Mesendoderm (in vitro differentiated cells): ENCODE measurements around the gene PTX3.

ENCODE experiments used
- DNase-seq: peaks from one replicate; pipeline ENCODE4 v3.0.0; 2013
- H2AK5ac ChIP-seq: 2 replicates; pipeline ENCODE4 v1.6.1; 2013; ENCODE audit warnings: low read length, inconsistent platforms
- H2BK120ac ChIP-seq: 2 replicates; pipeline ENCODE4 v1.6.1; 2013; ENCODE audit warnings: low read depth, mild to moderate bottlenecking, low read length, moderate library complexity, mixed read lengths
- H2BK15ac ChIP-seq: replicated peaks from 2 replicates; pipeline ENCODE4 v1.6.1; 2013; ENCODE audit warnings: low read depth, mild to moderate bottlenecking, moderate library complexity
- H2BK5ac ChIP-seq: 2 replicates; pipeline ENCODE4 v1.6.1; 2013; ENCODE audit warnings: low read length, inconsistent platforms
- H3K18ac ChIP-seq: 2 replicates; pipeline ENCODE4 v1.6.1; 2013; ENCODE audit warnings: mild to moderate bottlenecking, low read length, mixed read lengths
- H3K23ac ChIP-seq: one replicate; pipeline ENCODE4 v1.6.1; 2013; ENCODE audit warnings: low read length
- H3K27ac ChIP-seq: 2 replicates; pipeline ENCODE4 v1.5.1; 2013; ENCODE audit warnings: low read depth, mild to moderate bottlenecking, inconsistent platforms, low read length, moderate library complexity
- H3K27me3 ChIP-seq: 2 replicates; pipeline ENCODE4 v1.6.1; 2013; ENCODE audit warnings: low read length, control low read depth, mild to moderate bottlenecking, inconsistent platforms; ENCODE audit not compliant: insufficient read depth, poor library complexity
- H3K36me3 ChIP-seq: 2 replicates; pipeline ENCODE4 v1.6.1; 2013; ENCODE audit warnings: low read length, inconsistent platforms; ENCODE audit not compliant: control insufficient read depth, insufficient read depth
- H3K4ac ChIP-seq: one replicate; pipeline ENCODE4 v1.6.1; 2013; ENCODE audit warnings: low read depth, mild to moderate bottlenecking, low read length, moderate library complexity
- H3K4me1 ChIP-seq: 2 replicates; pipeline ENCODE4 v1.6.1; 2013; ENCODE audit warnings: low read depth, low read length, inconsistent platforms; ENCODE audit not compliant: control insufficient read depth
- H3K4me2 ChIP-seq: 2 replicates; pipeline ENCODE4 v1.6.1; 2013; ENCODE audit warnings: low read length
- H3K4me3 ChIP-seq: 2 replicates; pipeline ENCODE4 v1.5.1; 2013; ENCODE audit warnings: mild to moderate bottlenecking, low read length
- H3K56ac ChIP-seq: one replicate; pipeline ENCODE4 v1.6.1; 2013; ENCODE audit warnings: low read length
- H3K79me1 ChIP-seq: 2 replicates; pipeline ENCODE4 v1.6.1; 2013; ENCODE audit warnings: low read length, inconsistent platforms
- H3K79me2 ChIP-seq: 2 replicates; pipeline ENCODE4 v1.6.1; 2013; ENCODE audit warnings: mild to moderate bottlenecking, low read length; ENCODE audit not compliant: control insufficient read depth, insufficient read depth
- H3K9ac ChIP-seq: 2 replicates; pipeline ENCODE4 v1.6.1; 2013; ENCODE audit warnings: low read length, inconsistent platforms
- H4K5ac ChIP-seq: one replicate; pipeline ENCODE4 v1.6.1; 2013; ENCODE audit warnings: low read length
- H4K8ac ChIP-seq: one replicate; pipeline ENCODE4 v1.6.1; 2013; ENCODE audit warnings: low read depth, mild to moderate bottlenecking, control low read depth, low read length, moderate library complexity
- WGBS: extraction: QIAGEN DNeasy Blood & Tissue Kit; methylation state at CpG from one replicate; pipeline ENCODE4 v1.1.7; 2013; ENCODE audit warnings: low lambda C conversion rate, missing lambda C conversion rate; ENCODE audit not compliant: insufficient coverage; ENCODE audit errors: extremely low coverage; 5-methylcytosine and 5-hydroxymethylcytosine counted together

PTX3 gene

DNA sequence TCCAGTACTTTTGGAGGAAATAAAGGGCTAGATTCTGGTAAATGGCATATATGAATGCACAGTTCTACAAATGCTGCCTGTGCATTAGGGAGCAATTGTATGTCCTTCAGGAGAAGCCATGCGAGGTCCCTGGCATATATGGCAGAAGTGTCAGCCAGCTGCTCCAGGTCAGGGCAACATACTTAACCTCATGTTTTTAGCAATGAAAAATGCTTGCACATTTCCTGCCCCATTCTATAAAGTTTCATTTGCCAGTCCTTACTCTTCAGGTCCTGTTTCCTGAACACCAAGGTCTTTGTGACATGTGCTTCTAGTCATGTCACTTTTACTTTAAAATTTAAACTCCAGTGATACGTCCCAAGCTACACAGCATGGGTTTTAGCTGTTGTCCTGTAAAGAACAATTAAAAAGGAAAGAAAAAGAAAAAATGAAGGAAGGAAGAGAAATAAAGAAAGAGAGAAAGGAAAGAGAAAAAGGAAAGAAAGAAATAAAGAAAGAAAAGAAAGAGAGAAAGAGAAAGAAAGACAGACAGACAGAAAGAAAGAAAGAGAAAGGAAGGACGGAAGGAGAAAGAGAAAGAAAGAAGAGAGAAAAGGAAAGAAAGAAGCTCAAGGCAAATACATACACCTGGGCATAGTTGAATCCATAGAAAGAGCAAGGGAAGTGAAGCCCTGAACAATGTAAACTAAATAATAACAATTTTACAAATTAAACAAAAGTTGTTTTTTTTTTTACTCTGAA lies 20.1 kb upstream of the PTX3 start:
- Histone ChIP-seq H3K4me2 (no peak overlapping the region), H3K4ac (no peak overlapping the region)
- no CpG with 5 or more reads among the region's 3 CpGs for WGBS

DNA sequence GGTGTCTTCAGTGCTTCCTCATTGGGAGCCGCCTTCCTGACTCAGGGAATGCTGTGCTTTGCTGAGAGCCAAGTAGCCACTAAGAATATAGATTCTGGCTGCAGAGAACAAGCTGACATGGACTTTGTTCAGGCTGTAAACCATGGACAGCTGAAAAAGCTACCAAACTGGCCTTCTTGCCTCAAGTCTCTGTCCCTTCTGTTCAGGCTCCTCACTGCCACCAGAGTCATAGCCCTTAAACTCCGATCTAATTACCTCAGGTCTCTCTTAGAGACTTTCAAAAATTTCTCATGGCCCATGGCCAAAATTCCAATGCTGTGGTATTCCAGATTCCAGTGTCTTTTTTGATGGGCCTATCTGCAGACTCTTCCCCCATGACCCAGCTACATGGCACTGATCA lies 19.4 kb upstream of the PTX3 start:
- H3K4ac ChIP-seq, result no peak overlapping the region
- no peaks in the 10 kb centered on the region for H3K27me3 ChIP-seq
- H3K79me1 ChIP-seq, result no peaks in the 10 kb centered on the region
- no peak overlapping the region for H3K4me2 ChIP-seq
- no peak overlapping the region for H3K4me3 ChIP-seq
- H2AK5ac ChIP-seq, result no peak overlapping the region
- peak; percentile 1 for DNase-seq
- H4K8ac ChIP-seq, result no peak overlapping the region
- no peaks in the 10 kb centered on the region for H3K36me3 ChIP-seq
- H3K56ac ChIP-seq, result no peak overlapping the region
- WGBS, result no CpG with 5 or more reads among the region's 2 CpGs
- H4K5ac ChIP-seq, result no peak overlapping the region
- no peak overlapping the region for H2BK15ac ChIP-seq
- no peak overlapping the region for H3K23ac ChIP-seq
- H2BK120ac ChIP-seq, result no peak overlapping the region
- no peak overlapping the region for H3K18ac ChIP-seq
- no peak overlapping the region for H3K27ac ChIP-seq
- H3K4me1 ChIP-seq, result no peaks in the 10 kb centered on the region
- H3K9ac ChIP-seq, result no peak overlapping the region
- no peak overlapping the region for H2BK5ac ChIP-seq
- H3K79me2 ChIP-seq, result no peaks in the 10 kb centered on the region

More for the DNA sequence above, 20.1 kb upstream of the PTX3 start:
- no peak overlapping the region for H2BK120ac ChIP-seq
- no peak overlapping the region for H2AK5ac ChIP-seq
- DNase-seq, result no peak
- H4K8ac ChIP-seq, result no peak overlapping the region
- no peak overlapping the region for H3K4me3 ChIP-seq
- H3K4me1 ChIP-seq, result no peaks in the 10 kb centered on the region
- H2BK5ac ChIP-seq, result no peak overlapping the region
- H3K27ac ChIP-seq, result no peak overlapping the region
- no peaks in the 10 kb centered on the region for H3K79me2 ChIP-seq
- H3K18ac ChIP-seq, result no peak overlapping the region
- H3K27me3 ChIP-seq, result no peaks in the 10 kb centered on the region
- no peak overlapping the region for H3K9ac ChIP-seq
- H3K56ac ChIP-seq, result no peak overlapping the region
- no peaks in the 10 kb centered on the region for H3K36me3 ChIP-seq
- H2BK15ac ChIP-seq, result no peak overlapping the region
- no peak overlapping the region for H4K5ac ChIP-seq
- no peaks in the 10 kb centered on the region for H3K79me1 ChIP-seq
- no peak overlapping the region for H3K23ac ChIP-seq

GRCh38 chr3:157418104-157418503 lies 18.5 kb upstream of the PTX3 start:
- no peak overlapping the region for H4K8ac ChIP-seq
- no peaks in the 10 kb centered on the region for H3K79me1 ChIP-seq
- H3K27me3 ChIP-seq, result no peaks in the 10 kb centered on the region
- H3K4me2 ChIP-seq, result no peak overlapping the region
- no peak overlapping the region for H3K27ac ChIP-seq
- H3K23ac ChIP-seq, result no peak overlapping the region
- H3K18ac ChIP-seq, result no peak overlapping the region
- no CpG with 5 or more reads among the region's 2 CpGs for WGBS
- no peak overlapping the region for H2AK5ac ChIP-seq
- no peak for DNase-seq
- H3K9ac ChIP-seq, result no peak overlapping the region
- no peak overlapping the region for H4K5ac ChIP-seq
- no peak overlapping the region for H3K4ac ChIP-seq
- H3K4me3 ChIP-seq, result no peak overlapping the region
- H2BK5ac ChIP-seq, result no peak overlapping the region
- H3K79me2 ChIP-seq, result no peaks in the 10 kb centered on the region
- H3K56ac ChIP-seq, result no peak overlapping the region
- H2BK120ac ChIP-seq, result no peak overlapping the region
- H3K36me3 ChIP-seq, result no peaks in the 10 kb centered on the region
- no peak overlapping the region for H2BK15ac ChIP-seq
- no peaks in the 10 kb centered on the region for H3K4me1 ChIP-seq

GRCh38 chr3:157420606-157421130 lies 16.0 kb upstream of the PTX3 start:
- Histone ChIP-seq H2AK5ac (no peak overlapping the region), H3K4me1 (no peaks in the 10 kb centered on the region), H4K8ac (no peak overlapping the region), H3K27me3 (no peaks in the 10 kb centered on the region), H3K4me3 (no peak overlapping the region), H3K4ac (no peak overlapping the region), H2BK15ac (no peak overlapping the region), H3K36me3 (no peaks in the 10 kb centered on the region), H3K56ac (no peak overlapping the region), H3K79me2 (no peaks in the 10 kb centered on the region), H3K23ac (no peak overlapping the region), H2BK5ac (no peak overlapping the region), H3K79me1 (no peaks in the 10 kb centered on the region), H3K4me2 (no peak overlapping the region), H3K27ac (no peak overlapping the region), H4K5ac (no peak overlapping the region), H2BK120ac (no peak overlapping the region), H3K18ac (no peak overlapping the region), H3K9ac (no peak overlapping the region)
- no peak for DNase-seq
- no CpG with 5 or more reads among the region's 3 CpGs for WGBS

GRCh38 chr3:157423337-157423736 lies 13.3 kb upstream of the PTX3 start:
- no peak overlapping the region for H3K4me3 ChIP-seq
- H3K27ac ChIP-seq, result no peak overlapping the region
- H3K4me2 ChIP-seq, result no peak overlapping the region
- no peak overlapping the region for H3K18ac ChIP-seq
- no peak overlapping the region for H3K9ac ChIP-seq
- H3K23ac ChIP-seq, result no peak overlapping the region
- no peaks in the 10 kb centered on the region for H3K36me3 ChIP-seq
- H2BK120ac ChIP-seq, result no peak overlapping the region
- H2AK5ac ChIP-seq, result no peak overlapping the region
- no peaks in the 10 kb centered on the region for H3K79me2 ChIP-seq
- no peak overlapping the region for H3K4ac ChIP-seq
- H2BK5ac ChIP-seq, result no peak overlapping the region
- H4K5ac ChIP-seq, result no peak overlapping the region
- no peaks in the 10 kb centered on the region for H3K79me1 ChIP-seq
- H3K27me3 ChIP-seq, result no peaks in the 10 kb centered on the region
- no peak overlapping the region for H4K8ac ChIP-seq
- no peak overlapping the region for H3K56ac ChIP-seq
- no peak overlapping the region for H2BK15ac ChIP-seq
- DNase-seq, result no peak
- no peaks in the 10 kb centered on the region for H3K4me1 ChIP-seq

- no peak overlapping the region for H3K27ac ChIP-seq
- no peak overlapping the region for H2AK5ac ChIP-seq
- no peak overlapping the region for H4K5ac ChIP-seq
- no peaks in the 10 kb centered on the region for H3K4me1 ChIP-seq
- H2BK120ac ChIP-seq, result no peak overlapping the region
- H2BK15ac ChIP-seq, result no peak overlapping the region
- H3K79me2 ChIP-seq, result no peaks in the 10 kb centered on the region
- no peak overlapping the region for H2BK5ac ChIP-seq
- H3K4ac ChIP-seq, result no peak overlapping the region
- no peak overlapping the region for H3K56ac ChIP-seq
- H3K79me1 ChIP-seq, result no peaks in the 10 kb centered on the region
- no peak overlapping the region for H3K4me2 ChIP-seq
- no peak overlapping the region for H3K9ac ChIP-seq
- no peak overlapping the region for H3K4me3 ChIP-seq
- no peak overlapping the region for H3K18ac ChIP-seq
- H4K8ac ChIP-seq, result no peak overlapping the region
- DNase-seq, result no peak
- no CpG with 5 or more reads among the region's 4 CpGs for WGBS
- no peaks in the 10 kb centered on the region for H3K27me3 ChIP-seq
- no peaks in the 10 kb centered on the region for H3K36me3 ChIP-seq
- H3K23ac ChIP-seq, result no peak overlapping the region
These were observed 8.7 kb upstream of the PTX3 start for GRCh38 chr3:157427901-157428300.
